ENCODE results near the gene GRHL1.
"Not testable (repeated sequence)": the region's sequence is repeated elsewhere in the genome, so short reads cannot be mapped to it uniquely, and the experiment has no call there.

The GRHL1 gene

DNA sequence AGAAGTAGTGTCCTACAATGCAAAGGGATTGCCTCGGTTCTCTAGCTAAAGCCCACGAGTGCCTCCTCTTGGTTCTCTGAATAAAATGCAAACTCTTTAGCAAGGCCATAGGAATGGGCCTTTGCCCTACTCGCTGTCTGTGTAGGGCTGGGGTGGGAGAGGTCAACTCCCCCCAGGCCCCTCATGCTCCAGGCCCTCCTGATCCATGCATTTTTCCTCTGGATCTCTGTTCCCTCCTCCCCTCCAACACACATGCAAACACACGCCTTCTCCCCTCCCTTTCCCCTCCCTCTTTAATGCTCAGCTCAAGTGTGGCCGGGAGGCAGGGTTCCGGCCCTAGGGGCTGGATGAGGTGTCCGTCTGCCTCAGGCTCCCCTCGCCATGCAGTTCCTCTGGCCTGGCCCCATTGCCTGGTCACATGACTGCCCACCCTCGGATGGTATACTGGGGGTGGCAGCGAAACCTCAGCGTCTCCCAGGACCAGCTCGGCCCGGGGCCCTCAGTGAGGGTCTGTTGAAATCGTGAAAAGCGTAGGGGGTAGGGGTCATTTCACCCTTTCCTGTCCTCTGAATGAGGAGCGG, 77.0 kb downstream of the GRHL1 start:
- DNase-seq, result no peak

DNA sequence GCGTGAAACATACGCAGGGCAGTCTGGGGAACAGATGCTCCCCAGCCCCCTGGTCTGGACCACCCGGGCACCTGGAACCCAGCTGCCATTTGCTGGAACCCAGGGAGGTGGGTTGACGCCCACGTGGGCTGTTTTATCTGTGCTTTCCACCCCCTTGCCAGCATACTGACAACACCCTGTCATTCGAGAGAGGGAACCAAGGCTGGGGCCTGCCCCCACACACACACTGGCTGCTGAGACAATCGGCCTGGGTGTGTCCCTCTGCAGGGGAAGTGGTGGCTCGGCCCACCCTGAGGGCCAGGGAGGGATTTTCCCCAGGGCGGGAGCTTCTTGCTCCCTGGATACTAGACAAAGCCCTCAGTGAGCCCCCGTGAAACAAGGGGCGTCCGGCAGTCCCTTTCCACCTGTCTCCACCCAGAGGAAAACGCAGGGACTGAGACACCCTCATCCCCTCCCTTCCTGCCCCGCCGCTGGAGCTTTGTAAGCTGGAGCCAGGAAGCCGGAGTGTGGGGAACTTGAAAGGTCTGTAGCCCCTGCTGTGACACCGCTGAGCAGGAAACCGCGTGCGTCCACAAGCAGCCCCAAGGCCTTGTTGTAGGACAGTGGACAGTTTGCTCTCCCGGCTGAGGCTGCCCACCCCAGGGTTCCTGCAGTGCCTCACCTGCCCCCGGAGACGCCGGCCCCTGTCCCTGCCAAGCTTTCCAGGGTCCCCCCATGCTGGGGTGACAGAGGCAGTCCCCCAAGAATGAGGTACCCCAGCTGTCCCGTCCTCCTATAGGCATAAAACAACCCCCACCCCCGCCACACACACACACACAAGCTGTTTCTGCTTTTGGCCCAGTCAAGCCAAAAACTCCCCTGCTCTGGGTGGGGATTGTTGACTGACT, 77.7 kb downstream of the GRHL1 start:
- DNase-seq, result no peak

DNA sequence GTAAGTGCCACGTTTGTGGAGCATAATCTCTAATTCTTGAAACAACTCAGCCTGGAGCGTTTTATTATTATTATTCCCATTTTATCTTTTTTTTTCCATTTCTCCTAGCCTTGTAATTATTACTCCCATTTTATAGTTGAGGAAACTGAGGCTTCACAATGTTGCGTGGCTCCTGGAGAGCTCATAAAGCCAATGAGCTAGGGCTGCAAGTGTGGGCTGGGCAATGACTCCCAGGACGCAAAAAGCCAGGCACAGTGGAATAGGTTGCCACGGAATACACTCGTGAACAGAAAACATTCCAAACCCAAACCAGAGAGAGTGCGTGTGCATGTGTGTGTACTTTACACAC, 78.4 kb downstream of the GRHL1 start:
- DNase-seq, result no peak

DNA sequence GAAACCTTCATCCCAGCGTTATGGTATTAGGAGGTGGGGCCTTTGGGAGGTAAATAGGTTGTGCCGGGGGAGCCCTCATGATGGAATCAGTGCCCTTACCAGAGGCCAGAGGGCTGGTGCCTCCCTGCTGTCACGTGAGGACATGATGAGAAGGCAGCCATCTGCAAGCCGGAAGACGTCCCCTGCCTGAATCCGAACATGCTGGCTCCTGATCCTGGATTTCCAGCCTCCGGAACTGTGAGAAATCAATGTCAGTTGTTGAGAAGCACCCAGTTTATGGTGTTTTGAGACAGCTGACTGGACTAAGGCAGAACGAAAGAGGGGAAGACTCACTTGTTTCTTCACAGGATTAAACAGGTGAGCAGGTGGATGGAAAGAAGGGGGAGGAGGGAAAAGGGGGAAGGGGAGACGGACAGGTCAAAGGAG, 78.8 kb downstream of the GRHL1 start:
- no peak for DNase-seq

DNA sequence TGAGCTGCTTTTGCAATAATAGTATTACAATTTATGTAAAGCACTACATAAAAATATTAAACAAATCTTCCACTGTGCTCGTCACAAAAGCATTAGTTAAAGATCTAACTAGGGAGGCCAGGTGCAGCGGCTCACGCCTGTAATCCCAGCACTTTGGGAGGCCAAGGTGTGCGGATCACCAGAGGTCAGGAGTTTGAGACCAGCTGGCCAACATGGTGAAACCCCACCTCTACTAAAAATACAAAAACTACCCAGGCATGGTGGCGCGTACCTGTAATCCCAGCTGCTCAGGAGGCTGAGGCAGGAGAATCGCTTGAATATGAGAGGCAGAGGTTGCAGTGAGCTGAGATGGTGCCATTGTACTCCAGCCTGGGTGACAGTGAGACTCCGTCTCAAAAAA, 79.3 kb downstream of the GRHL1 start:
- DNase-seq, result not testable (repeated sequence)

DNA sequence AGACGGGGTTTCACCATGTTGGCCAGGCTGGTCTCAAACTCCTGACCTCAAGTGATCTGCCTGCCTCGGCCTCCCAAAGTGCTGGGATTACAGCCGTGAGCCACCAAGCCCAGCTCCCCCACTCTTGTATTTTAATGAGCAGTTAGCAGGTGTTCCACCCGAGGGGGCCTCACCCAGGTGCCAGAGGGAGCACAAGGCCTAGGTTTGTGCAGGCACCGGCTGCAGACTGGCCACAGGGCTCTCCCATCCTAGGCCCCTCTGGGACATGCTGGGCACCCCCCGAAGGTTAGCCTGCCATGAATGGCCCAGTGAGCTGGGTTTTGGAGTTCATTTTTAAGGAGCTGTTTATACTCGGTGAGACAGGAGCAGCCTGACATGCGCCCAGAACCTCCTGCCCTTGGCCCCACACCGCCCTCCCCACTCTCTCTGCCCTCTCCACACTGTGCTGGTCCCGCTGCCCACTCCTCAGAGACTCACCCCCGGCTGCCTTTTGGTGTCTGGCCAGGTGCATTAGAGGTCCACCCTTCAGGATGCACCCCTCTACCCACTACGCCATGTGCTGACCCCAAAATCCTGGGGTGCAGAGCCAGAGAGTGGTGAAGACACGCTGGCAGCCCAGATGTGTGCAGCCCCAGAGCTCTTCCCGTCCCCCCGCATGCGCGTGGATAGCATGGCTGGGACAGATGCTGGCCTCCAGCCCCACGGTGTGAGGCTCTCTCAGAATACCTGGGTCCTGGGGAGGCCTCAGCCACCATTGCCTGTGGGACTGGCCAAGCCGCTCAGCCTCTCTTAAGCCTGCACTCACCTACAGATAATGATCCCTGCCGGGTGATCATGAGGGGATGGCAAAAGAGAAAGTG, 80.6 kb downstream of the GRHL1 start:
- no peak for DNase-seq

DNA sequence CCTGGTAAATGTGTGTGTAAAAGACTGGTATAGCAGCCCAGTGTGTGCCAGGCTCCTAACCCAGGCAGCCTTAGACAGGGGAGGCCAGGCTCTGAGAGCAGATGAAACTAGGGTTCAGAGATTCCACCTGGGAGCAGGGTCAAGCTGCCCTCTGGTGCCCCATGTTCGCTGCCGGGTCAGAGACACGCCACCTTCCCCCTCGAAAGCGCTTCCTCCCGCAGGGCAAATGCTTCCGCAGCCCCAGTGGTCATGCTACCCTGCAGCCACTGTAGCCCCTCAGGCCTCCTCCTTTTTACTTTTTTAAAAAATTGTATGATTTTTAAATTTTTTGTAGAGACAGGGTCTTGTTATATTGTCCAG, 81.2 kb downstream of the GRHL1 start:
- DNase-seq, result no peak

DNA sequence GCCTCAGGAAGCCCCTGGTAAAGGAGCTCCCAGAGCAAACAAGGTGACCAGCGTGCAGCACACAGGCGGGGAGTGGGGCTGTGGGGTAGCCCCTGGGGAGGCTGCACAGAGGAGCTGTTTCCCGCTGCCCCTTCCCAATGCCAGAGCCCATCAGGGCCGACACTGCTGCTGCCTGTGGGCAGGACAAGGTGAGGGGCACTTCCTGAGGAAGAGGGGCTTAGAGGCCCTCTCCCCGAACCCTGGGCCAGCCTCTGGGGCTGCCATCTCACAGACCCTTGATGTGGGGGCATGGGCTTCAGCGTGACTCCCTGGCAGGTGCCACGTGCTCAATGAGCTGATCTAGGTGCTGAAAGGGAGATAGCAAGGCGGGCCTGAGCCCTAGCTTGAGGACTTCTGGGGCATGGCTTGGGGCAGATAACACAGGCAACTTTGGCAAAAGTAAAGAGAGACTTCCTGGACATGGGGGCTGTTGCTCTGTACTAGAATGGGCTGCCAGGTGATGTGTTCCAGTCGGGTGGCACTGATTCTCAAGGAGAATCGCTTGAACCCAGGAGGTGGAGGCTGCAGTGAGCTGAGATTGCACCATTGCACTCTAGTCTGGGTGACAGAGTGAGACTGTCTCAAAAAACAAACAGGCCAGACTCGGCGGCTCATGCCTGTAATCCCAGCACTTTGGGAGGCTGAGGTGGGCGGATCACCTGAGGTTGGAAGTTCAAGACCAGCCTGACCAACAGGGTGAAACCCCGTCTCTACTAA, 81.9 kb downstream of the GRHL1 start:
- DNase-seq, result no peak

DNA sequence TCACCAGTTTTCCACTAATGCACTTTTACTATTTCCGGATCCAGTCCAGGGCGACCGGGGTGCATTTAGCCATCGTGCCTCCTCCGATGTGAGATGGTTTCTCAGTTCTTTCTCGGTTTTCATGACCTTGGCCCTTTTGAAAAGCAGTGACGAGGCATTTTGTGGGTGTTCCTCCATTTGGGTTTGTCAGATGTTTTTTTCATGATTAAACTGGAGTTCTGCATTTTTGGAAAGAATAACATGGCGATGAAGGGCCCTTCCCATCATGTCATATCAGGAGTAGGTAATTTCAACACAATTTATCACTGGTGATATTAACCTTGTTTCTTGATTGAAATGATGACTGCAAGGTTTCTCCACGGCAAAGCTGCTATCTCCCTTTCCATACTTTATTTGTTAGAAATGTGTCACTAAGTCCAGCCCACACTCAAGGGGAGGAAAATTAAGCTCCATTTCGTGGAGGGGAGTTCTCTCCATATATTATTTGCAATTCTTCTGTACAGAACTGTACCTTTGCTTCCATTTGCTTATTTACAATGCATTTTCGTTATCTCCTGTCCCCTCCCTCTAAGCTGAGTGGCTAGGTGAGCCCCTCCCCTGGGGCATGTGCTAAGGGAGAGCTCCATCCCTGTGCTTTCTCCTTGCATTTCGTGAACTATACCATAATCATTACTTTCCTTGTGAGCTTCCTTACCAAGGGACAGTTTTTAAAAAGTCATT, 83.0 kb downstream of the GRHL1 start:
- no peak for DNase-seq

DNA sequence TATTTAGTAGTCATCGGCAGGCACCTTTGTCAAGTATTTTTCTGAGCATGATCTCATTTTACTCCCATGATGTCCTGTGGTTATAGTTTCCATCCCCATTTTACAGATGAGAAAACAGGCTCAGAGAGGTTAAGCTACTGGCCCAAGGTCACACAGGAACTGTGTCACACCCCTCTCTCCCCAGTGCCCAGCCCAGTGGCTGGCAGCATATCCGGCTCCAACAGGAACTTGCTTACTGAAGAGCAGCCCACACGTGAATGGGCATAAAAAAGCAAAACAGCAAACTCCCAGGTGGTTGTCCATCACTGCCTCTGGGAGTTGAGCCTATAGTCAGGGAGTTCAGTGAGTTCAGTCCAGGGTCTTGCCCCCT, 83.5 kb downstream of the GRHL1 start:
- DNase-seq, result no peak

DNA sequence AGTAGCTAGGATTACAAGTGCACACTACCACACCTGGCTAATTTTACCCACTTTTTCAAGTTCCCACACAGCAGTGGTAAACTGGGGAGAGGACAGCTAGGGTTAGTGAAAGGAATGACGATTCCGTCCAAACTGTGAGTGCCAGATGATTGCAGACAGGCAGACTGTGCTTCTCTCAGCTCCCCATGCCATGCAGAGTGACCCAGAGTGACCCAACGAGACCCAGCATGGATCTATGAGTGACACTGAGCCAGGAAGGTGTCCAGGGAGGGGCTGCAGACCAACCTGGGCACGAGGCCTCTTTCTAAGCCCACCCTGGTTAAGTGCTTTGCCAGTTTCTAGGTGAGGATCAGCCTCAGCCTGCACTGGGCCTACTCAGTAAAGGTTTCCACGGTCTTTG, 84.1 kb downstream of the GRHL1 start:
- no peak for DNase-seq

DNA sequence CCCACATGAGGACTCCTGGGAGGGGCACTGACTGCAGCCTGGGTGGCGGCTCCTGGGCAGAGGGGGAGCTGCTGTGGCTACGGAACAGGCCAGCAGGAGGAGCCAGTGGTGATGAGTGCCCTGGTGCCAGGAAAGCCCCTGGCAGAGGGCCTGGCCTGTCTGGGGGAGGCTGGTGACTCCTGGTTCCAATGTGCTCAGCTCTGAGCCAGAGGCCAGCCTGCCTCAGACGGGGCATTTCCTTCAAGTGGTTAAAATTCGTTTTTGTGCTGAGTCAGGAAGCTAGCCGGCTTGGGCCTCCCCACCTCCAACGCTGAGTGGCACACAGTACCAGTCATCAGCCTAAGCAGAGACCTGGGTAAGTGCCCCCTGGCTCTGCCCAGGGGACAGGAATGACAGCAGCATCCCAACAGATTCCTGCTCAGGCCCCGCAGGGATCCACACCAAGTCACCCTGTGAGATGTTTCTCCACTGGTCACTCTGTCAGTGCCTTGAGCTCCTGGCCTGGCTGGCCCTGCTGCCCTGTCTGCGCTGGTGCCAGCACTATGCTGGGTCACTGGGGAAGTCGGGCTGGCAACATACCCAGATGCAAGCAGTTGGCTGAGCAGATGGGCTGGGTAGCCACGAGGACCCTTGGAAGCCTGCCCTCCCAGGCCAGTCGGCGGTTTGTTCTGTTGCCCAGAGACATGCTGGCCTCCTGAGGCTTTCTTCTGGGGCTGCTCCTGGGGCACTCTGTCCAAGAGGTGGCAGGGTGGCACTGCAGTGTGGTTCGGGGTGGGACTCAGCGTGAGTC, 84.8 kb downstream of the GRHL1 start:
- no peak for DNase-seq

DNA sequence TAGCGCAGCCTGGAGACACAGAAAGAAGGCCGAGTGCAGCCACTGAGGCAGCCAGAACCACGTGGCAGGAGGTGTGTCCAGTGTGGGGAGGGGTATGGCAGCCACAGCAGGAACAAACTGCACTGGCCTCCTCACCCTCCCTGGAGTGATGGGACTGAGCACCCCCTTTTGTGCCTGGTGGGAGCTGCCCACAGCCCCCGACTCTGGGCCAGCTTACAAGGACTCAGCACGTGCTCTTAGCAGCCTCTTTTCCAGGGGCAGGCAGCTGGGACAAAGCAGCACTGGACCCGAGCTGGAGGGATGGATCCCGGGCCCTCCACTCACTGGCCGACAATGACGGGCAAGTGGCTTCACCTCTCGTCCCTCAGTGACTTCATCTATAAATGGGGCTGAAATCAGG, 86.6 kb downstream of the GRHL1 start:
- no peak for DNase-seq

DNA sequence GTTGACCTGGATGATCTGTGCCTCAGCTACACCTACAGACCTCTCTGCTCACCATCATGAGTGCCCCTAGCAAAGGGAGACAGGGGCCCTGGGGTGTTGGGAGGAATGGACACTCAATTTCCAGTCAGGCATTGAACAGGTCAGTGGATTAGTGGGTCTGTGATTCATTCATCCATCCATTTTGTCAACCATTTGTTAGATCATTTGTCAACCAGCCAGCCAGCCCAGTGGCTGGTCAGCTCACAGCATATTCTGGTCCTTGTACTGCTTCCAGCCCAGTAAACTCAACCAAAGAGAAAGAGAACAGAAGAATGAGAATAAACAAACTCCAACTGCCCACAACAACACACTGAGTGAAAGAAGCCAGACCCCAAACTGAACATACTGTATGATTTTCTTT, 87.2 kb downstream of the GRHL1 start:
- no peak for DNase-seq

DNA sequence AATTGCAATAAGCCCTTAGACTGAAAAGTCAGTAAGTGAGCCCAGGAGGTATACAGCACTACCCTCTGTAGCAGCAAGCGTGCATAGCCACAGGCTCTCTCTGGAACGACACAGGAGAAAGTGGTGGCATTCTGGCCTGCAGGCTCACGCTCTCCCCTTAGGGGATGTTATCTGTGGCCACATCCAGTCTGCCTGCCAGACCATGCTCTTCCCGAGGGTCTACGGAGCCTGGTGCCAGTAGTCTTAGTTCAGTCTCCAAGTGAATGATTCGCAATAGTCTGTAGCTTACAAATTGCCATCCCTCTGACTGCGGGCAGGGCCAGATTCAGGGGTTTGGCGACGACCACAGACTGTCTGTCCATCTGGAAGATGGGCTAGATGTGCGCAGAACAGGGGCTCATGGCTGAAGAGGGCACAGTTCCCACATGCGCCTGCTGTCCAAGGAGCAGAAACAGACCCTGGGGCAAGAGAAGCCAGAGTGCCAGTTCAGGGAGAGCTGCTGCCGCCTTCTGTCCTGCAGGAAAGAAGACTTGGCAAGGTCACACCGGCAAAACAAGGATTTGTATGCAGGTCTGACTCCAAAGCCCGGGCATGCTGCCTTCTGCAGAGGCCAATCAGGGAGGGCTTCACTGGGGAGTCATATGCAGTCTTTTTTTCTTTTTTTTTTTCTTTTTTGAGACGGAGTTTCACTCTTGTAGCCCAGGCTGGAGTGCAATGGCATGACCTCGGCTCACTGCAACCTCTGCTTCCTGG, 88.3 kb downstream of the GRHL1 start:
- no peak for DNase-seq

DNA sequence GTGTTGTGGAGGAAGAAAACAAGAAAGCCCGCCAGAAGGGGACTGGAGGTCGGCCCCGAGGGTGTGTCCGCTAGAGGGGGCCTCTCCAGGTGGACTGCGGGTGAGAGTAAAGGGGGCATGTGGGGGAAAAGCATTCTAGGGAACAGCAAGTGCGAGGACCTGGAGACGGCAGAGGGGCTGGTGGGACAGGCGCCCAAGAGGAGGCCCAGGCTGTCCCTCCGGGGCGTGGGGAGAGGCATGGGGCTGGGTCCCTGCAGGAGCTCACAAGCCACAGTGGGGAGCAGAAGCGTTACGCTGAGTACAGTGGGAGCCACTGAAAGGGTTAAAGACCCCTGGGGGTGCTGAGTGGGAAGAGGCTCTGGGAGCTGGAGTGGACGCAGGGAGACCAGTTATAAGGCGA, 90.2 kb downstream of the GRHL1 start:
- no peak for DNase-seq

DNA sequence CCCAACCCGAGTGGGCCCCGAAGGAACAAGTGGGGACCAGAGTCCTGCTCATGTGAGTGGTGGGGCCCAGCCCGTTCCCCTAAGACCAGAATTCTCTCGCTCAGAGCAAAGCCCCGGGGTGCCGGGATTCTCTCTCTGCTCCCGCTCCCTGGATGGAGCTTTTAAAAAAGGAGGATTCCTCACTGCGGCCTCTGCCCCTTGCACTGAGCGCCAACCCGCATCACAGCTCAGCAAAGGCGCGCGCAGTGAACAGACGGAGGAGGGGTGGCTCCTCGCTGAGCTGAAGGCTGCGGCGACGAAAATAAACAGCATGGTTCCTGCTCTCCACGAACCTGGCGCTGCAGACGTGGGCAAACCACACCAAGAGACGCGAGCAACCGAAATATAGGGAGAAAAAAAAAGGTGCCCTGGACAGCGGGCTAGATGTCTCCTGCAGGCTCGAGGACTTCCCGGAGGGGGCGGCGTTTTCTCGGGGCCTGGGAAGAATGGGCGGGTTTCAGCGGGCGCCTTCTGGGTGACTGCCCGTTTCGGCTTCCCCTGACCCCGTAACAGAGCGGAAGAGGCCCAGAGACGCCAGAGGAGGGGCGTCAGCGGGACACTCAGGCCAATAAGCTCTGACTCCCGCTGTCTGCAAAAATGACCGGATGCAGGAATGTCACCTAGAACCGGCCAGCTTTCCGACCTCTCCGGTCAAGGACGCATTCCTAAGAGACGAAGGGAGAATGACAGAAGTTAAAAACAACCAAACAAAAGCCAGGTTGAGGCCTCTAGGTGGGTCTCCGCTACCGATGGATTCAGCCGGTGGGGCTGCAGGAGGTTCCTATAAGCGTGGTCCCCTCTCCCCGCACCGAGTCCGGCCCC, 91.0 kb downstream of the GRHL1 start:
- DNase-seq, result no peak

DNA sequence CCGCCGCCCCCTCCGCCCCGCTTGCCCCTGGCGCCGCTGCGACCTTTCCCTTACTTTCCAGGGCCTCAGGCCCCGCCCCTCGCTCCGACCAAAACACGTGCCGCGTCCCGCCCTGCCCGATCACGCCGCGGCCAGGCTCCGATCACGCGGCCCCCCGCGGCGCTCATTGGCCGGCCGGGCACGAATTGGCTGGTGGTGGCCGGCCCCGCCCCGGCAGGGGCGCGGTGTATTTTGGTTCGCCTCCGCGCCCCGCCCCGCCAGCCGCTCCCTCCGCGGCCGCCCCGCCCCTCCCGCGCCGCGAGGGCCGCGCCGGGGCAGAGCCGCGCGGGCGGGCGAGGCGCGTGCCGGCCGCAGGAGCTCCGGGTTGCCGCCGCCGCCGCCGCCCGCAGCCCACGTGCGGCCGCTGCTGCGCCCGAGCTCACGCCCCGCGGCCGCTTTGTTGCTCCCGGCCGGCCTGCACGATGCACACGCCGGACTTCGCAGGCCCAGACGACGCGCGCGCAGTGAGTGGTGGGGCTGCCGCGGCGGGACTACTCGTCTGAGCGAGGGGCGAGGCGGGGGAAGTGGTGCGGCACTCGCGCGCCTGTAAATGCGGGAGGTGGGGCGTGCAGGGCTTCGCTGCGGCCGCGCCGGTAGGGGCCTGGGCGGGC, 91.9 kb downstream of the GRHL1 start, which contains the start of gene KLF11:
Gene KLF11 (plus strand): TSS at position 295 of the 650 bp plus-strand sequence. CDS start 167 bp downstream, at position 462.
- peak; percentile 60 to 61 for DNase-seq
